ENCODE measurements around the gene PALLD. TPM values are rescaled to one million over a fixed set of nuclear protein-coding genes. Genes with fewer than 3 reads are reported as not detected.
A peak's percentile ranks its signal among the peaks of the same experiment; 100 is the strongest.

Gene PALLD
- polyA plus RNA-seq, 1 donor (not counting 4 experiments of a cell fraction or from before 2014, with no cell fraction given): 136 TPM

GRCh38 chr4:168483811-168484210 lies 13.0 kb upstream of the PALLD start:
- H3K4me2 ChIP-seq (ENCODE audit: control insufficient read depth, extremely low read depth, insufficient read depth, low read depth, low read length): no peak overlapping the region
- FAIRE-seq (no peak), DNase-seq (ENCODE audit: low read depth, low spot score) (no peak)
- no peak overlapping the region for H2AFZ ChIP-seq (ENCODE audit: control insufficient read depth, low read length)
- H3K27me3 ChIP-seq (ENCODE audit: control insufficient read depth, extremely low read depth, insufficient read depth, low read length): no peaks in the 10 kb centered on the region
- no peaks in the 10 kb centered on the region for H3K9me3 ChIP-seq (ENCODE audit: control insufficient read depth, low read depth, low read length)
- no peaks in the 10 kb centered on the region for H3K9me1 ChIP-seq (ENCODE audit: control insufficient read depth, extremely low read depth, insufficient read depth, low read length)
- H4K20me1 ChIP-seq (ENCODE audit: control insufficient read depth, extremely low read depth, insufficient read depth, low read length): no peaks in the 10 kb centered on the region
- H3K4me1 ChIP-seq (ENCODE audit: control insufficient read depth, extremely low read depth, insufficient read depth, low read length): peaks cover 50% of the 10 kb centered on the region
- TF ChIP-seq EZH2 (IDR thresholded peaks at IDR 0.05; ENCODE audit: low read length): no peak
- TF ChIP-seq, protein P1, sequence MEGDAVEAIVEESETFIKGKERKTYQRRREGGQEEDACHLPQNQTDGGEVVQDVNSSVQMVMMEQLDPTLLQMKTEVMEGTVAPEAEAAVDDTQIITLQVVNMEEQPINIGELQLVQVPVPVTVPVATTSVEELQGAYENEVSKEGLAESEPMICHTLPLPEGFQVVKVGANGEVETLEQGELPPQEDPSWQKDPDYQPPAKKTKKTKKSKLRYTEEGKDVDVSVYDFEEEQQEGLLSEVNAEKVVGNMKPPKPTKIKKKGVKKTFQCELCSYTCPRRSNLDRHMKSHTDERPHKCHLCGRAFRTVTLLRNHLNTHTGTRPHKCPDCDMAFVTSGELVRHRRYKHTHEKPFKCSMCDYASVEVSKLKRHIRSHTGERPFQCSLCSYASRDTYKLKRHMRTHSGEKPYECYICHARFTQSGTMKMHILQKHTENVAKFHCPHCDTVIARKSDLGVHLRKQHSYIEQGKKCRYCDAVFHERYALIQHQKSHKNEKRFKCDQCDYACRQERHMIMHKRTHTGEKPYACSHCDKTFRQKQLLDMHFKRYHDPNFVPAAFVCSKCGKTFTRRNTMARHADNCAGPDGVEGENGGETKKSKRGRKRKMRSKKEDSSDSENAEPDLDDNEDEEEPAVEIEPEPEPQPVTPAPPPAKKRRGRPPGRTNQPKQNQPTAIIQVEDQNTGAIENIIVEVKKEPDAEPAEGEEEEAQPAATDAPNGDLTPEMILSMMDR (optimal IDR thresholded peaks at IDR 0.05 in 1 of 3, IDR thresholded peaks at IDR 0.05 in 1 of 3, conservative IDR thresholded peaks at IDR 0.05 in 1 of 3; ENCODE audit: extremely low read depth in 1 of 3, insufficient read depth in 2 of 3, low read length in 3 of 3): no peak
- dilution Hi-C loops (cut with MboI; ENCODE audit: extremely low pct_ligation_motif_present, low sequenced_read_pairs): no loop called here
- H3K4me3 ChIP-seq (ENCODE audit: control insufficient read depth in 2 of 3, extremely low read depth in 1 of 3, insufficient read depth in 2 of 3, low read depth in 1 of 3, low read length in 3 of 3): no peak overlapping the region
- no peaks in the 10 kb centered on the region for H3K36me3 ChIP-seq (ENCODE audit: control insufficient read depth in 2 of 2, extremely low read depth in 1 of 2, insufficient read depth in 2 of 2, low read length in 2 of 2)
- no peak overlapping the region for H3K27ac ChIP-seq (ENCODE audit: control insufficient read depth, insufficient read depth, low read length)
- H3K79me2 ChIP-seq (ENCODE audit: control insufficient read depth, insufficient read depth, low read length): peaks cover 6% of the 10 kb centered on the region
- H3K9ac ChIP-seq (ENCODE audit: control insufficient read depth, extremely low read depth, insufficient read depth, low read length): no peak overlapping the region

GRCh38 chr4:168484626-168485025 lies 12.2 kb upstream of the PALLD start:
- H3K9me1 ChIP-seq (ENCODE audit: control insufficient read depth, extremely low read depth, insufficient read depth, low read length): no peaks in the 10 kb centered on the region
- no peak overlapping the region for H3K27ac ChIP-seq (ENCODE audit: control insufficient read depth, insufficient read depth, low read length)
- DNase-seq (ENCODE audit: low read depth, low spot score): no peak
- H3K27me3 ChIP-seq (ENCODE audit: control insufficient read depth, extremely low read depth, insufficient read depth, low read length): no peaks in the 10 kb centered on the region
- H3K4me1 ChIP-seq (ENCODE audit: control insufficient read depth, extremely low read depth, insufficient read depth, low read length): peaks cover 50% of the 10 kb centered on the region
- dilution Hi-C loops (cut with MboI; ENCODE audit: extremely low pct_ligation_motif_present, low sequenced_read_pairs): no loop called here
- H3K79me2 ChIP-seq (ENCODE audit: control insufficient read depth, insufficient read depth, low read length): peaks cover 3% of the 10 kb centered on the region
- no peaks in the 10 kb centered on the region for H3K36me3 ChIP-seq (ENCODE audit: control insufficient read depth in 2 of 2, extremely low read depth in 1 of 2, insufficient read depth in 2 of 2, low read length in 2 of 2)
- H3K9ac ChIP-seq (ENCODE audit: control insufficient read depth, extremely low read depth, insufficient read depth, low read length): no peak overlapping the region
- H3K9me3 ChIP-seq (ENCODE audit: control insufficient read depth, low read depth, low read length): no peaks in the 10 kb centered on the region
- no peak overlapping the region for H3K4me3 ChIP-seq (ENCODE audit: control insufficient read depth in 2 of 3, extremely low read depth in 1 of 3, insufficient read depth in 2 of 3, low read depth in 1 of 3, low read length in 3 of 3)
- peak; percentile 75 for FAIRE-seq
- no peak overlapping the region for H3K4me2 ChIP-seq (ENCODE audit: control insufficient read depth, extremely low read depth, insufficient read depth, low read depth, low read length)
- TF ChIP-seq, protein P1 (optimal IDR thresholded peaks at IDR 0.05 in 1 of 3, IDR thresholded peaks at IDR 0.05 in 1 of 3, conservative IDR thresholded peaks at IDR 0.05 in 1 of 3; ENCODE audit: extremely low read depth in 1 of 3, insufficient read depth in 2 of 3, low read length in 3 of 3): no peak
- no peak for TF ChIP-seq EZH2 (IDR thresholded peaks at IDR 0.05; ENCODE audit: low read length)
- no peaks in the 10 kb centered on the region for H4K20me1 ChIP-seq (ENCODE audit: control insufficient read depth, extremely low read depth, insufficient read depth, low read length)
- H2AFZ ChIP-seq (ENCODE audit: control insufficient read depth, low read length): no peak overlapping the region

All from keratinocyte (primary cell).